Naive thymus-derived CD4-positive, alpha-beta T cell (primary cell): ENCODE data around the gene RBMS1. TPM values are rescaled to one million over a fixed set of nuclear protein-coding genes. Genes with fewer than 3 reads are reported as not detected.

Experiments
- ATAC-seq: fragments of 150-1000 bp; cut with Tn5 transposase; 2 replicates; pipeline ENCODE4 v1.10.0; 2021; ENCODE audit warnings: mild to moderate bottlenecking, moderate library complexity
- CTCF ChIA-PET: fragments of 350-600 bp; sonication (Branson Sonifier 250); formaldehyde crosslinking; loops from one replicate; lab custom pipeline; 2021; ENCODE audit warnings: antibody characterized with exemption; lab: Charles Lee
- POLR2A ChIA-PET: fragments of 350-600 bp; sonication (Branson Sonifier 250); formaldehyde crosslinking; loops from one replicate; lab custom pipeline; 2021; ENCODE audit warnings: antibody characterized with exemption, inconsistent platforms; lab: Charles Lee
- DNase-seq, 9 donors: peaks; one replicate each; pipeline versions ENCODE4 v3.0.0 to v3.0.0-alpha.2; 2020 to 2022; ENCODE audit warnings: mixed read lengths in 1 of 9
- H3K27ac ChIP-seq: one replicate; pipeline ENCODE4 v1.7.0; 2013; ENCODE audit warnings: mild to moderate bottlenecking, low read depth, low read length, moderate library complexity
- H3K27me3 ChIP-seq, 2 donors: one replicate each; pipeline ENCODE4 v1.7.0; 2013; ENCODE audit warnings: low read length in 2 of 2, mild to moderate bottlenecking in 2 of 2, moderate library complexity in 2 of 2; ENCODE audit not compliant: control insufficient read depth in 2 of 2, insufficient read depth in 2 of 2
- H3K36me3 ChIP-seq, 3 experiments: 1 replicate in 2 of 3; 2 replicates in 1 of 3; pipeline ENCODE4 v1.7.0; 2013; ENCODE audit warnings: low read length in 3 of 3, mild to moderate bottlenecking in 3 of 3, moderate library complexity in 1 of 3; ENCODE audit not compliant: insufficient read depth in 3 of 3, control insufficient read depth in 2 of 3
- H3K4me1 ChIP-seq, 2 donors: one replicate each; pipeline ENCODE4 v1.7.0; 2013; ENCODE audit warnings: low read length in 2 of 2, mild to moderate bottlenecking in 2 of 2, moderate library complexity in 1 of 2; ENCODE audit not compliant: control insufficient read depth in 2 of 2, insufficient read depth in 2 of 2
- H3K4me3 ChIP-seq: 2 replicates; pipeline ENCODE4 v1.7.0; 2013; ENCODE audit warnings: mild to moderate bottlenecking, low read length
- H3K9me3 ChIP-seq, 3 experiments: 1 replicate in 2 of 3; 2 replicates in 1 of 3; pipeline ENCODE4 v1.7.0; 2013; ENCODE audit warnings: low read length in 3 of 3; ENCODE audit not compliant: control insufficient read depth in 2 of 3
- H3K27ac Mint-ChIP-seq, 9 donors: one replicate each; pipeline ENCODE4 v1.8.0; 2020 to 2022; ENCODE audit warnings: mixed read lengths in 9 of 9, mild to moderate bottlenecking in 8 of 9, moderate library complexity in 5 of 9, inconsistent platforms in 2 of 9
- H3K27me3 Mint-ChIP-seq, 5 donors: one replicate each; pipeline ENCODE4 v1.8.0; 2021 to 2022; ENCODE audit warnings: mixed read lengths in 5 of 5, mild to moderate bottlenecking in 1 of 5
- H3K36me3 Mint-ChIP-seq, 5 donors: one replicate each; pipeline ENCODE4 v1.8.0; 2020 to 2022; ENCODE audit warnings: mixed read lengths in 5 of 5, mild to moderate bottlenecking in 3 of 5, inconsistent platforms in 1 of 5
- H3K4me1 Mint-ChIP-seq, 7 donors: one replicate each; pipeline ENCODE4 v1.8.0; 2020 to 2022; ENCODE audit warnings: mixed read lengths in 7 of 7, mild to moderate bottlenecking in 3 of 7, inconsistent platforms in 1 of 7
- H3K4me3 Mint-ChIP-seq, 10 donors: one replicate each; pipeline ENCODE4 v1.8.0; 2020 to 2022; ENCODE audit warnings: mild to moderate bottlenecking in 10 of 10, mixed read lengths in 10 of 10, moderate library complexity in 6 of 10, inconsistent platforms in 2 of 10
- H3K9me3 Mint-ChIP-seq, 11 donors: one replicate each; pipeline ENCODE4 v1.8.0; 2020 to 2022; ENCODE audit warnings: mixed read lengths in 11 of 11, mild to moderate bottlenecking in 4 of 11, inconsistent platforms in 1 of 11, moderate library complexity in 1 of 11
- intact Hi-C, 2 donors: fragments of 100-400 bp; cut with micrococcal nuclease; formaldehyde crosslinking; loops; one replicate each; pipeline ENCODE4 v1.15.1; 2023
- polyA plus RNA-seq, 2 donors: library from polyadenylated mRNA; unstranded; fragments of 300-500 nt; fragmentation: Illumina TruSeq; gene quantifications; one replicate each; pipeline ENCODE4 v1.2.3, GENCODE V29; 2021
- total RNA-seq, 6 experiments: library from RNA in 5 of 6; stranded (reverse) in 5 of 6; gene quantifications; 1 replicate in 5 of 6; 2 replicates in 1 of 6; pipeline ENCODE4 v1.2.3 and lab custom pipeline; 2021 to 2026

RBMS1 gene, protein sequence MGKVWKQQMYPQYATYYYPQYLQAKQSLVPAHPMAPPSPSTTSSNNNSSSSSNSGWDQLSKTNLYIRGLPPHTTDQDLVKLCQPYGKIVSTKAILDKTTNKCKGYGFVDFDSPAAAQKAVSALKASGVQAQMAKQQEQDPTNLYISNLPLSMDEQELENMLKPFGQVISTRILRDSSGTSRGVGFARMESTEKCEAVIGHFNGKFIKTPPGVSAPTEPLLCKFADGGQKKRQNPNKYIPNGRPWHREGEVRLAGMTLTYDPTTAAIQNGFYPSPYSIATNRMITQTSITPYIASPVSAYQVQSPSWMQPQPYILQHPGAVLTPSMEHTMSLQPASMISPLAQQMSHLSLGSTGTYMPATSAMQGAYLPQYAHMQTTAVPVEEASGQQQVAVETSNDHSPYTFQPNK
- total RNA-seq: 100 to 1,000 TPM in 3 of 5 experiments, 10 to 100 TPM in 2; 74.4 to 123 (median 101) TPM
- 100 to 1,000 TPM; 136 to 137 TPM for polyA plus RNA-seq
- 184 reads per million, percentile 92 among the genes with 10 or more reads in this experiment for total RNA-seq (lab: John Stamatoyannopoulos, UW)

- peak within 1 kb of the TSS; percentile 64 for H3K4me3 ChIP-seq
- H3K27me3 ChIP-seq: no peaks in the 10 kb centered on the region
- H3K9me3 ChIP-seq: no peaks in the 10 kb centered on the region
- H3K4me1 ChIP-seq: peaks cover 3 to 10% of the 10 kb centered on the region in 2 donors
- Mint-ChIP-seq H3K27me3 (peaks cover 0 to 12% (median 0%) of the 10 kb centered on the region in 5 donors), H3K9me3 (no peaks in the 10 kb centered on the region), H3K27ac (peak within 1 kb of the TSS; percentile 91 to 98 (median 97)), H3K4me3 (peak within 1 kb of the TSS; percentile 87 to 98 (median 96)), H3K36me3 (peaks cover 0 to 5% (median 0%) of the 10 kb centered on the region in 5 donors), H3K4me1 (peaks cover 17 to 56% (median 47%) of the 10 kb centered on the region in 7 donors)
- ChIA-PET CTCF (no interaction called here), POLR2A (interaction anchor here (0.7 to 1.7 kb wide), 7 partner anchors 11 to 235 kb away, joined by 3 to 7 read pairs (median 3); no protein-coding TSS in a partner anchor)
- ATAC-seq: peak; percentile 55
- H3K36me3 ChIP-seq: peaks cover 0 to 11% (median 0%) of the 10 kb centered on the region in 3 experiments
- H3K27ac ChIP-seq: peak within 1 kb of the TSS; percentile 96
- DNase-seq: peak; percentile 36 to 63 (median 57)
- intact Hi-C loops: loop anchor here (1.0 to 10.0 kb wide), 12 partner anchors 10 to 1851 kb away; partner anchors contain the start of genes GCA (in 1 of the 2) and TANK (in 1 of the 2)
Measured at GRCh38 chr2:160493227-160494028, at the start of gene RBMS1. RBMS1 (minus strand) TSS chr2:160493807; CDS start chr2:160493363, 444 bp downstream.

- CTCF ChIA-PET: no interaction called here
- H3K27me3 ChIP-seq: no peaks in the 10 kb centered on the region
Measured at GRCh38 chr2:160541745-160542144, 48.1 kb upstream of the RBMS1 start.

DNA sequence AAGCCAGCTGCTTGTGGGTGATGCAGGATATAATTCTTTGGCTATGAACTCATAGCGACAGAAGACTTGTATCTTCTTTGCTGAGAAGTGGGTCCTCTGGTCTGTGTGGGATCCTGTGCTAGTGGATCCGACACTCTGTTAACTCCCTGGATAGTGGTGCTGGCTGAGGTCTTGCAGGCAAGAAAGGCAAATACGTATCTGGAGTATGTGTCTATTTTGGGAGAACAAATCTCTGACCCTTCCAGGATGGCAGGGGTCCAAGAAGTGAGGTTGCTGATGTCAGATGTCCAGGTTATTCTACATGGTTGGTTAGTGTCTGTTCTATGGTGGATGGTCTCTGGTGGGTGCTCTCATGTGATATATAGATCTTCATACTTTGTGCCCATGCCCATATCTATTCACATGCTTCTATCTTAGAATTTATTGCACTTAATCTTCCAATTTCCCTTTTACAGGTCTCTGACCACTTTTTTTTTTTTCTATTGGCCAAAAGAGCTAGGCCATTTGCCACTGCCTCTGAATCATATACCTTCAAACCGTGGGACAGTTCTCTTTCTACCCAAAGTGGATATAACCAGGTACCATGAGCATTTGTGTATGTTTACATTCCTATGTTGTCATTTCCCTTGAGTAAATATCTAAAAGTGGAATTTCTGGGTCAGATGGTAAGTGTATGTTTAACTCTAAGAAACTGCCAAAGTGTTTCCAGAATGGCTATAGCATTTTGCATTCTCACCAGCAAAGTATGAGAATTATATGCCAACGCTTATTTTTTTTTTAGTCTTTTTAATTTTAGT lies 45.1 kb upstream of the RBMS1 start:
- Mint-ChIP-seq H3K27ac (no peak overlapping the region), H3K4me3 (no peak overlapping the region), H3K9me3 (no peaks in the 10 kb centered on the region), H3K36me3 (peaks cover 0 to 1% (median 0%) of the 10 kb centered on the region in 5 donors), H3K27me3 (peaks cover 0 to 3% (median 0%) of the 10 kb centered on the region in 5 donors), H3K4me1 (peaks cover 0 to 21% (median 4%) of the 10 kb centered on the region in 7 donors)
- no peaks in the 10 kb centered on the region for H3K4me1 ChIP-seq
- no peak overlapping the region for H3K27ac ChIP-seq
- H3K9me3 ChIP-seq: no peaks in the 10 kb centered on the region
- ChIA-PET CTCF (no interaction called here), POLR2A (no interaction called here)
- no peaks in the 10 kb centered on the region for H3K36me3 ChIP-seq
- no peak for DNase-seq
- no peaks in the 10 kb centered on the region for H3K27me3 ChIP-seq
- H3K4me3 ChIP-seq: no peak overlapping the region
- ATAC-seq: no peak
- intact Hi-C loops: no loop called here

More at GRCh38 chr2:160541745-160542144, 48.1 kb upstream of the RBMS1 start:
- Histone ChIP-seq H3K27ac (no peak overlapping the region), H3K36me3 (no peaks in the 10 kb centered on the region), H3K9me3 (no peaks in the 10 kb centered on the region), H3K4me3 (no peak overlapping the region), H3K4me1 (no peaks in the 10 kb centered on the region)
- DNase-seq (no peak), ATAC-seq (no peak)
- Mint-ChIP-seq H3K27me3 (peaks cover 0 to 3% (median 0%) of the 10 kb centered on the region in 5 donors), H3K4me3 (no peak overlapping the region), H3K36me3 (peaks cover 0 to 1% (median 0%) of the 10 kb centered on the region in 5 donors), H3K27ac (no peak overlapping the region), H3K4me1 (peaks cover 0 to 13% (median 0%) of the 10 kb centered on the region in 7 donors), H3K9me3 (no peaks in the 10 kb centered on the region)
- intact Hi-C loops: no loop called here
- POLR2A ChIA-PET: no interaction called here

DNA sequence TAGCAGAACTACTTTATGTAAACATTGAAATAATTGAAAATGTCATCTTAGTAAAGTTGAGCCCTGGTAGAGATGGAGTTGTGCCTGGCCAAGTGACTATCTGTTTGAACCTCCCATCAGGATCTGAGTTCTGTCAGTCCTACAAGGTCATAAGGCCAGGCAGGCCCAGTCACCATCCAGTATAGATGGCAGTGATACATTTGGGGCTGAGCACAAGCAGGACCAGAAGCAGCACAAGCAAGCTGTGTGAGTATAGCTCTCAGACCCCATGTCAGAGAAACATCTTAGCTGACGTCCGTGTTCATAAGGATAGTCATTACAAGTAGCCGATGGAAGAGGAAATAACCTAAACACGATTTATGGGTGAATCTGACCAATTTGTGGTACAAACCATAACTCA lies 44.5 kb upstream of the RBMS1 start:
- intact Hi-C loops: no loop called here
- H3K27me3 Mint-ChIP-seq: peaks cover 0 to 3% (median 0%) of the 10 kb centered on the region in 5 donors
- H3K4me3 Mint-ChIP-seq: no peak overlapping the region
- peaks cover 0 to 21% (median 4%) of the 10 kb centered on the region in 7 donors for H3K4me1 Mint-ChIP-seq
- ATAC-seq (no peak), DNase-seq (no peak)
- H3K4me1 ChIP-seq: no peaks in the 10 kb centered on the region
- no peaks in the 10 kb centered on the region for H3K36me3 ChIP-seq
- H3K9me3 Mint-ChIP-seq: no peaks in the 10 kb centered on the region
- no peak overlapping the region for H3K27ac Mint-ChIP-seq
- ChIA-PET CTCF (no interaction called here), POLR2A (no interaction called here)
- no peaks in the 10 kb centered on the region for H3K27me3 ChIP-seq
- no peak overlapping the region for H3K27ac ChIP-seq
- no peaks in the 10 kb centered on the region for H3K36me3 Mint-ChIP-seq
- H3K4me3 ChIP-seq: no peak overlapping the region
- no peaks in the 10 kb centered on the region for H3K9me3 ChIP-seq

- H3K9me3 ChIP-seq: no peaks in the 10 kb centered on the region
- no peak overlapping the region for H3K4me3 ChIP-seq
- no peak overlapping the region for H3K4me3 Mint-ChIP-seq
- ATAC-seq (no peak), DNase-seq (no peak)
- H3K36me3 ChIP-seq: no peaks in the 10 kb centered on the region
- H3K36me3 Mint-ChIP-seq: no peaks in the 10 kb centered on the region
- ChIA-PET POLR2A (no interaction called here), CTCF (no interaction called here)
- H3K4me1 ChIP-seq: no peaks in the 10 kb centered on the region
- H3K27ac Mint-ChIP-seq: no peak overlapping the region
- intact Hi-C loops: no loop called here
- H3K27me3 ChIP-seq: no peaks in the 10 kb centered on the region
- H3K27me3 Mint-ChIP-seq: peaks cover 0 to 2% (median 0%) of the 10 kb centered on the region in 5 donors
- no peak overlapping the region for H3K27ac ChIP-seq
- H3K4me1 Mint-ChIP-seq: peaks cover 0 to 21% (median 4%) of the 10 kb centered on the region in 7 donors
- no peaks in the 10 kb centered on the region for H3K9me3 Mint-ChIP-seq
Measured at GRCh38 chr2:160534996-160535395, 41.4 kb upstream of the RBMS1 start.

GRCh38 chr2:160534249-160534648 lies 40.6 kb upstream of the RBMS1 start:
- CTCF ChIA-PET: no interaction called here
- intact Hi-C loops: no loop called here

More at GRCh38 chr2:160534249-160534648, 40.6 kb upstream of the RBMS1 start:
- ATAC-seq (no peak), DNase-seq (no peak)
- Mint-ChIP-seq H3K9me3 (no peaks in the 10 kb centered on the region), H3K27ac (no peak overlapping the region), H3K27me3 (no peaks in the 10 kb centered on the region), H3K36me3 (no peaks in the 10 kb centered on the region), H3K4me1 (peaks cover 0 to 21% (median 4%) of the 10 kb centered on the region in 7 donors), H3K4me3 (no peak overlapping the region)
- no peaks in the 10 kb centered on the region for H3K27me3 ChIP-seq
- no peaks in the 10 kb centered on the region for H3K36me3 ChIP-seq
- H3K9me3 ChIP-seq: no peaks in the 10 kb centered on the region
- no peak overlapping the region for H3K4me3 ChIP-seq
- POLR2A ChIA-PET: no interaction called here
- no peak overlapping the region for H3K27ac ChIP-seq
- no peaks in the 10 kb centered on the region for H3K4me1 ChIP-seq
